Erythroblast (primary cell): ENCODE results near the gene ABCA6.

ENCODE experiments used
- GATA1 ChIP-seq: IDR thresholded peaks from 2 replicates; pipeline ENCODE4 v1.6.1; 2011; ENCODE audit warnings: low read depth, mild to moderate bottlenecking, control low read depth, low read length, moderate library complexity
- POLR2A ChIP-seq: IDR thresholded peaks from 2 replicates; pipeline ENCODE4 v1.6.1; 2011; ENCODE audit warnings: mild to moderate bottlenecking, low read length

- TF ChIP-seq POLR2A (no peak), GATA1 (no peak)
Observed at GRCh38 chr17:69130627-69131296, 10.9 kb downstream of the ABCA6 start.
